Large intestine (tissue), 3 donors: ENCODE results near the gene UNC45A. TPM values are rescaled to one million over a fixed set of nuclear protein-coding genes. Genes with fewer than 3 reads are reported as not detected.

Experiments used
- DNase-seq, 2 donors: peaks; one replicate each; pipeline versions ENCODE4 v3.0.0 to v3.0.0-alpha.2; 2013
- H3K27ac ChIP-seq: one replicate; pipeline ENCODE4 v1.5.1; 2013; ENCODE audit warnings: low read length
- H3K27me3 ChIP-seq: 2 replicates; pipeline ENCODE4 v1.6.1; 2013; ENCODE audit warnings: low read length; ENCODE audit not compliant: control insufficient read depth, insufficient read depth
- H3K36me3 ChIP-seq: 2 replicates; pipeline ENCODE4 v1.6.1; 2013; ENCODE audit warnings: low read length; ENCODE audit not compliant: control insufficient read depth, insufficient read depth
- H3K4me1 ChIP-seq: one replicate; pipeline ENCODE4 v1.6.1; 2013; ENCODE audit warnings: low read length; ENCODE audit not compliant: control insufficient read depth, insufficient read depth
- H3K4me3 ChIP-seq: one replicate; pipeline ENCODE4 v1.5.1; 2013; ENCODE audit warnings: low read length
- H3K9me3 ChIP-seq: one replicate; pipeline ENCODE4 v1.6.1; 2013; ENCODE audit warnings: mild to moderate bottlenecking, low read depth, low read length, moderate library complexity; ENCODE audit not compliant: control insufficient read depth
- WGBS: methylation state at CpG from one replicate; pipeline ENCODE4 v1.1.5; 2013; ENCODE audit warnings: low lambda C conversion rate; ENCODE audit not compliant: insufficient coverage; 5-methylcytosine and 5-hydroxymethylcytosine counted together
- polyA plus RNA-seq: library from polyadenylated mRNA; unstranded; fragments of 120-200 nt; gene quantifications from one replicate; pipeline ENCODE4 v1.2.1, GENCODE V29; 2013

UNC45A gene
- polyA plus RNA-seq, 1 donor, result 49.1 TPM

GRCh38 chr15:90955624-90956273, 20.7 kb downstream of the UNC45A start:
- Histone ChIP-seq H3K36me3 (peaks cover 33% of the 10 kb centered on the region), H3K27me3 (no peaks in the 10 kb centered on the region), H3K4me3 (peak overlapping the region; percentile 100), H3K9me3 (no peaks in the 10 kb centered on the region), H3K4me1 (peaks cover 15% of the 10 kb centered on the region), H3K27ac (no peak overlapping the region)
- 40% methylated on average over 1 of the region's 20 CpGs for WGBS
- DNase-seq, result peak in 1 of 2 donors; percentile 39

GRCh38 chr15:90956274-90957030, 21.4 kb downstream of the UNC45A start:
- WGBS, result no CpG with 5 or more reads among the region's 56 CpGs
- Histone ChIP-seq H3K9me3 (no peaks in the 10 kb centered on the region), H3K27ac (no peak overlapping the region), H3K4me3 (peak overlapping the region; percentile 60), H3K27me3 (no peaks in the 10 kb centered on the region), H3K36me3 (peaks cover 35% of the 10 kb centered on the region), H3K4me1 (peaks cover 15% of the 10 kb centered on the region)
- peak; percentile 56 to 80 for DNase-seq

- no peaks in the 10 kb centered on the region for H3K9me3 ChIP-seq
- DNase-seq, result peak in 1 of 2 donors; percentile 66
- no peaks in the 10 kb centered on the region for H3K27me3 ChIP-seq
- H3K27ac ChIP-seq, result no peak overlapping the region
- peaks cover 15% of the 10 kb centered on the region for H3K4me1 ChIP-seq
- no CpG with 5 or more reads among the region's 63 CpGs for WGBS
- H3K36me3 ChIP-seq, result peaks cover 35% of the 10 kb centered on the region
- peak overlapping the region; percentile 60 for H3K4me3 ChIP-seq
Measured at GRCh38 chr15:90957031-90957790, 22.1 kb downstream of the UNC45A start.

- peaks cover 33% of the 10 kb centered on the region for H3K36me3 ChIP-seq
- DNase-seq, result no peak
- H3K4me3 ChIP-seq, result peak overlapping the region; percentile 60
- no peak overlapping the region for H3K27ac ChIP-seq
- H3K9me3 ChIP-seq, result no peaks in the 10 kb centered on the region
- WGBS, result 100% methylated on average over 1 of the region's 6 CpGs
- peaks cover 15% of the 10 kb centered on the region for H3K4me1 ChIP-seq
- H3K27me3 ChIP-seq, result no peaks in the 10 kb centered on the region
Measured at GRCh38 chr15:90957791-90958190, 22.7 kb downstream of the UNC45A start.

GRCh38 chr15:90959028-90959595, 24.0 kb downstream of the UNC45A start:
- no peak overlapping the region for H3K4me3 ChIP-seq

GRCh38 chr15:90959894-90960293, 24.8 kb downstream of the UNC45A start:
- H3K27me3 ChIP-seq, result no peaks in the 10 kb centered on the region
- H3K4me3 ChIP-seq, result no peak overlapping the region
- no peak overlapping the region for H3K27ac ChIP-seq
- peaks cover 13% of the 10 kb centered on the region for H3K4me1 ChIP-seq
- WGBS, result no CpG with 5 or more reads among the region's 5 CpGs
- no peaks in the 10 kb centered on the region for H3K9me3 ChIP-seq
- DNase-seq, result no peak
- peaks cover 33% of the 10 kb centered on the region for H3K36me3 ChIP-seq

More at GRCh38 chr15:90959028-90959595, 24.0 kb downstream of the UNC45A start:
- Histone ChIP-seq H3K36me3 (peaks cover 31% of the 10 kb centered on the region), H3K9me3 (no peaks in the 10 kb centered on the region), H3K27ac (no peak overlapping the region), H3K27me3 (no peaks in the 10 kb centered on the region), H3K4me1 (peaks cover 15% of the 10 kb centered on the region)
- 100% methylated on average over 2 of the region's 8 CpGs for WGBS
- no peak for DNase-seq

- Histone ChIP-seq H3K4me1 (peaks cover 9% of the 10 kb centered on the region), H3K27me3 (no peaks in the 10 kb centered on the region), H3K27ac (no peak overlapping the region), H3K4me3 (no peak overlapping the region), H3K36me3 (peaks cover 33% of the 10 kb centered on the region), H3K9me3 (no peaks in the 10 kb centered on the region)
- no CpG with 5 or more reads among the region's 20 CpGs for WGBS
- DNase-seq, result no peak
Measured at GRCh38 chr15:90960298-90961091, 25.4 kb downstream of the UNC45A start.

GRCh38 chr15:90962021-90962420, 26.9 kb downstream of the UNC45A start:
- H3K27me3 ChIP-seq, result no peaks in the 10 kb centered on the region
- no peaks in the 10 kb centered on the region for H3K9me3 ChIP-seq
- peaks cover 43% of the 10 kb centered on the region for H3K36me3 ChIP-seq
- no peak overlapping the region for H3K27ac ChIP-seq
- no peaks in the 10 kb centered on the region for H3K4me1 ChIP-seq
- no peak for DNase-seq
- no CpG with 5 or more reads among the region's 4 CpGs for WGBS
- no peak overlapping the region for H3K4me3 ChIP-seq

- Histone ChIP-seq H3K27ac (no peak overlapping the region), H3K4me3 (no peak overlapping the region), H3K27me3 (no peaks in the 10 kb centered on the region), H3K9me3 (no peaks in the 10 kb centered on the region), H3K4me1 (no peaks in the 10 kb centered on the region), H3K36me3 (peaks cover 62% of the 10 kb centered on the region)
- 100% methylated on average over 1 of the region's 9 CpGs for WGBS
- no peak for DNase-seq
Measured at GRCh38 chr15:90966262-90966661, 31.2 kb downstream of the UNC45A start.
